NT2/D1 (cell line): ENCODE measurements around the gene RALGAPB.

Experiments used
- SUZ12 ChIP-seq: IDR thresholded peaks from 2 replicates; pipeline ENCODE4 v1.6.1; 2011; ENCODE audit not compliant: insufficient read length, insufficient read depth; ENCODE audit errors: extremely low read depth
- YY1 ChIP-seq: IDR thresholded peaks from 2 replicates; pipeline ENCODE4 v1.6.1; 2011; ENCODE audit not compliant: insufficient read length, insufficient read depth
- ZNF274 ChIP-seq: IDR thresholded peaks from 2 replicates; pipeline ENCODE4 v1.6.1; 2011; ENCODE audit warnings: mild to moderate bottlenecking, low read depth, low read length

- TF ChIP-seq YY1, result no peak
- TF ChIP-seq ZNF274, result no peak
- TF ChIP-seq SUZ12, result no peak
Measured at GRCh38 chr20:38437796-38438195, 34.8 kb upstream of the RALGAPB start.
